GM21390 (cell line): ENCODE data around the gene CNTN4.
"Not testable (repeated sequence)": the region's sequence is repeated elsewhere in the genome, so short reads cannot be mapped to it uniquely, and the experiment has no call there.

ENCODE experiments used
- ATAC-seq: cut with Tn5 transposase; IDR thresholded peaks from one replicate; pipeline ENCODE4 v1.9.1; 2021; ENCODE audit not compliant: unreplicated experiment

CNTN4 gene

DNA sequence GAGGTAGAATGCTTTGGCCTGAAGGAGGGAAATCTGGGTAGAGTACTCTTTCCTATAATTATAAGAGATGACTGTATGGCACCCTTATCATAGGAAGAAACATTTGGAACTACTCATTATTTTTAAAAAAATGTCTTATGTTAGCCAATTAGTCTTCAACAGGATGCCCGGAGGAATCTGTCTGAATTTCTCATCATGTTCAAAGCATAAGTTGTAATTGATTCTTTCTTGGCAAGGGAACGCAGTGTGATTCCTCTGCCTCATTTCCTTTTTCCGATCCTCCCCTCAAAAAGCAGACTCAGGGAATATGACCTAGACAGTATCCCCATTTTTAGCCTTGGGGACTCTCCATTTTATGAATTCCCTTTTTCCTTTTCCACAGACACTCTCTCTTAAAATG is 846.5 kb downstream of the CNTN4 start:
- no peak for ATAC-seq

DNA sequence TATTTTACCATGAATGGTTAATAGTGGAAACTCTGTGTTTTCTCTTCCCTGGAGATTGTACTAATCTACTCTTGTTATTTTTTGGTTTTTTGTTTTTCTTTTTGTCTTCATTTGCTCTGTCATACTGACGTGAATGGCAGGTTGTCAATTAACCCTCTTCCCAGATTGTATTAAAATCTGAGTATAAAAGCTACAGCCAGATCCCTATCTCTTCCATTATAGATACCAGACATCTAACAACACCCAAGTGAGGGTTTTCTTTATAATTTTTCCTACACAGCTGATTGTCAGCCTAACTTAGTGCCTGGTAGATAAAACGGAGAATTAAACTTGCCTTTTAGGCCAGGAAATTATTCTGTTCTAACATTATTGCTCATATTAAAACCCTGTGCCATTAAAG is 848.9 kb downstream of the CNTN4 start:
- no peak for ATAC-seq

DNA sequence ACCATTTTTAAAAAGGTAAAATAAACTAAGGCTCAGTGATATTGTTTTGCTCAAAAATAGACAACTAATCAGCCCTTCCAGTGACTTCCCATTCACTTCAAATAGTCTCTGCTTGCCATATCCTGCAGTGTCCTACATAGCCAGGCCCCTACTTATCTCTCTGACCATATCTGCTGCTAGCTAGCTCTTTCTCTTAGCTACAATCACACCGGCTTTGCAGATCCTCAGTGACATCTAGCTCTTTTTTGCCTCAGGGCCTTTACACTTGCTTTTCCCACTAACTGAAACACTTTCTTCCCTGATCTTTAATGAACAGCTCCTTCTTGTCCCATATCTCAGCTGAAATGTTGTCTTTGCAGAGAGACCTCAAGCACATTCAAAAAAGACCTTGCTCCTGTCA is 850.2 kb downstream of the CNTN4 start:
- ATAC-seq: no peak

GRCh38 chr3:2950159-2950558 is 851.5 kb downstream of the CNTN4 start:
- no peak for ATAC-seq

DNA sequence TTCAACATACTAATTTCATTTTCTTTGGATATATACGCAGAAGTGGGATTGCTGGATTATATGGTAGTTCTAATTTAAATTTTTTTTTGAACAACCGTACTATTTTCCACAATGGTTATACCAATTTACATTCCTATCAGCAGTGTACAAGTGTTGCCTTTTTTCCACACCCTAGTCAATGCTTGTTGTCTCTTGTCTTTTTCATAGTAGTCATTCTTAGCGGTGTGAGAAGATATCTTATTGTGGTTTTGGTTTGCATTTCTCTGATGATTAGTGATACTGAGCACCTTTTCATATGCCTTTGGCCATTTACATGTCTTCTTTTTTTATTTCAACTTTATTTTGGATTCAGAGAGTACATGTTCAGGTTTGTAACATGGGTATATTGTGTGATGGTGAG is 858.4 kb downstream of the CNTN4 start:
- no peak for ATAC-seq

GRCh38 chr3:2958551-2958950 is 859.9 kb downstream of the CNTN4 start:
- no peak for ATAC-seq

- ATAC-seq: no peak
Measured at GRCh38 chr3:2961576-2961975, 862.9 kb downstream of the CNTN4 start.

DNA sequence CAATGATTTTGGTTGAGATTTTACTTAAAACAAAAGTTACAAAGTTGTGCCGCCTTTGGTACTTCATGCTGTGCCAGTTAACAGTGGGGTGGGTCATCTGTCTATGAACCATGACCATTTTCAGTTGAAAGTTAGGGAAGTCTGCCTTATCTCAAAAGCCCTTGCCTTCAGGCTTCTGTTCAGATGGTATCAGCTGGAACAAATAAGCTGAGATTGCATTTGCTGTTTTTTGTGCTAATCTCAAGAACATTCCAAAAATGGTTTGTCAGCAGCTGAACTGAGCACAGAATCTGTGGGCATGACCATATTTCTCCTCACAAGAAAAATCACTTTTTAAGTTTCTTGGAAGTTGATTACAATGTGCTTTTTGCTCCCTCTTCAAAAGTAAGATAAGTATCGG is 869.2 kb downstream of the CNTN4 start:
- ATAC-seq: no peak

GRCh38 chr3:2968475-2968874 is 869.8 kb downstream of the CNTN4 start:
- ATAC-seq: no peak

- no peak for ATAC-seq
Measured at GRCh38 chr3:2976212-2976611, 877.5 kb downstream of the CNTN4 start.

DNA sequence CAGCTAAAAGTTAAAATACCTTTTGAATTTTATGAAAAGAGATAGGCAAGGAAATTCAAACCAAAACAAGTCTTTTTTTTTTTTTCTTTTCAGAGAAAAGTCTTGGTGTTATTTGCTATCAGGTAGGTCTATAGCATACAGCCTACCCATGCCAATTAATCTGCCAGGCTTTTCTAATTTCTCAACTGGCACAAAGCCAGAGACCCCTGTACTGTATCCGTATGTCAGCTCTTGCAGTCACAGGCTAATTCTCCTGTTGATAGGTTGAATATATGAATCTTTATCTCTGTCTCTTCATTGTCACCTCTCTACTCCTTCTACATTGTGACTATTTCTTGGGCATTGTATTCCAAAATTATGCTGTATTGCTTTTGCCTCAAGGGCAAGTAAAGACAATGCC is 878.1 kb downstream of the CNTN4 start:
- no peak for ATAC-seq

DNA sequence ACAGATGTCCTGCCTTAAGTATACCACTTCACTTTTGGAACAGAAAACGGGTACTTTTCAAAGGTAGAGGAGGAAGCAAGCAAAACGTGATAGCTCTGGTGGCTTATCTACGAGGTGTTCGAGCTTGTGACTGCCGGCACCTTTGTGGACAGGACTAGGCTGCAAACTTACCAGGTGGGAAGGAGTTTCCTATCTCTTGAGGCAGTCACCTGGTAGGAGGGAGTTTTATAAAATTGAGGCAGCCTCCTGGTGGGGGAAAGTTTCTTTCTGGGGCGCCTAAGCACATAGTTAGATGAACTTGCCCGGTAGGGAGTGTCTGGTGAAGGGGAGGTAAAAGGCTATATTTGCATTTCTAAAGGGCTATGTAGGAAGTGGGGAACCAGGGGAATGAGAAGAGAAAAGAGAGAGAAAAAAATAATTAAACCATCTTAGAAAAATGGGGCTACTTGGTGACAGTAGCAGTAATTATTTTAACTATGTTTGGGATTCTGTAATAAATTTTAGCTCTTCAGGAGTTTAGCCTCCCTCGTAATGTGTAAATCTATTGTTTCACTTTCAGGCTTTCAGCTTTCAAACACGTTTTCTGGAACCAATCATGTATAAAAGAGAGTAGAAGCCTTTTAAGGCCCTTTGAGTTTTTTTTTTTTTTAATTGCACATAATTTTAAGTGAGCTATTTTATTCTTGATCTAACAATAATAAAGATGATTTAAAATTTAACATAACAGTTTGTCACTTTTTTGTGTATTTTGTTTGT is 880.5 kb downstream of the CNTN4 start:
- ATAC-seq: no peak

- no peak for ATAC-seq
Measured at GRCh38 chr3:2984005-2984830, 885.6 kb downstream of the CNTN4 start.

DNA sequence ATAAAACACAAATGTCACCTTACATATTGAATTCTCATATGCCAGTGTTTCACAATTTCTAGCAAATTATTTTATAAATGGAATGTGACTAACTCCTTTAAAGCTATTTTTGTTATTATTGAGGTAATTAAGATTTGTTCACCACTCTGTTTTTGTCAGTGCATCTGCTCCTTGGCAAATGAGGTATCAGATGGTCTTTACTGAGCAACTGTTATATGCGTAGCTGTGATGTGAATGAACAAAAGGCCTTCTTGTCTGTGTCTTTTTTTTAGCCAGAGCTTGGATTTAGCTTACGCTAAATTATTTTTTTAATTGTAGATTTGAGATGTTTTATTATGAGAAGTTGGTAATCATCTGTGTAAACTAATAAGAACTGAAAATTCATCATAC is 886.2 kb downstream of the CNTN4 start:
- ATAC-seq: no peak

- no peak for ATAC-seq
Measured at GRCh38 chr3:2985479-2985878, 886.8 kb downstream of the CNTN4 start.

- no peak for ATAC-seq
Measured at GRCh38 chr3:2992534-2992933, 893.9 kb downstream of the CNTN4 start.

DNA sequence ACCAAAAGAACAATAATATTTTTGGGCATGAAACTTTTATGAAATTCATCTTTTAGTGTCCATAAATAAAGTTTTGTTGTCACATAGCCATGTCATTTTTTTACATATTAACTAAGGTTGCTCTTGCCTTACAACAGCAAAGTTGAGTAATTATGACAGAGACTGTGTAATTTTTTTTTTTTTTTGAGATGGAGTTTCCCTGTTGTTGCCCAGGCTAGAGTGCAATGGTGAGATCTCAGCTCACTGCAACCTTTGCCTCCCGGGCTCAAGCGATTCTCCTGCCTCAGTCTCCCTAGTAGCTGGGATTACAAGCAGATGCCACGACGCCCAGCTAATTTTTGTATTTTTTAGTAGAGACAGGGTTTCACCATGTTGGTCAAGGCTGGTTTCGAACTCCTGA is 894.5 kb downstream of the CNTN4 start:
- ATAC-seq: not testable (repeated sequence)

GRCh38 chr3:2993736-2994135 is 895.1 kb downstream of the CNTN4 start:
- ATAC-seq: no peak

DNA sequence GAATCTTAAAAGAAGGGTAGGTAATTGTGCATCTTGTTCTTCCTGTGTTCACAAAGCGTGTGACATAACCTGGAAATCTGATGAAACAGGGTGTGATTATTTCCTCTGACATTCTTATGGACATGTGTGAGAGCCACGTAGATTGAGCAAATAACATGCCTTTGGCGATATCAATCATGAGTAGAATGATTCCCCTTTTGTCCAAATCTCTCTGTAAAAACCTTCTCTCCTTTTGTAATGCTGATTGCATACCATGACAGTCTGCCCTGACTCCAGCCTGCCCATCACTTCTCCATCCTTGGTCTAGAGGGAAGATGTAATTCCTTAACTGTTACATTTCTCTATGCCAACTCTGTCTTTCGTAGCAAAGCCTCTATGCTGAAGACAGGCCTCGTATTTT is 896.5 kb downstream of the CNTN4 start:
- no peak for ATAC-seq

GRCh38 chr3:3005146-3005744 is 906.6 kb downstream of the CNTN4 start:
- ATAC-seq: no peak

DNA sequence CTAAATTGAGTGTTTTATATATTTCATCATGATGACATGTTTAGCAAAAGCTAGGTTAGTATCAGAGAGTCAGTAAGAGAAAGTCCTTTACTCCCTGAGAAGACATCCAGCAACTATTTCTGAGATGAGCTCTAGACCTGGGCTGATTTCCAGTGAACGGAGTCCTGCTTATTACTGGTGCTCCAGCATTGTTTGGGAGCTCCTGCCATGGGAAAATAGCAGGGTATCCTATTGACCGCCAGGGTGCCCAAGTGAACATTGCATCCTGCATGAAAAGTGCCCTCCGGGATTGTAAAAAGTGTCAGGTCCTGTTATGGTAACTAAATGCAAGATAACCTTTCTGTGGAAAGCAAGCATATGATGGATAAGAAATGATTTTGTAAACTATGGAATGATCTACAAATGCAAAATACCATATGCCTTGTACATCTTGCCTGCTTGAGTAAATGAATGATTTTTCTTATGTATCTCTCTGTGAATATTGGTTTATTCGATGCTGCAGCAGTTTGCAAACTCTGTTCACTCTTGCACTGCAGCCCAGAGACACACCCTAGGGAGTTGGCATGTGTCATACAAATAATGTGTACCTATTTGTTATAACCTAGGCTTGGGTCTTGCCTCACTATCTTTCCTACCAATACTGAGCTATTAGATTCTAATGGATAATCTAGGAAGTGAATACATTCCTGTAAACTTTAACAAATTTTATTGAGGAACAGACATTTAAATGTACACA is 914.8 kb downstream of the CNTN4 start:
- no peak for ATAC-seq
